IMR-90 (cell line): Measurements from ENCODE around the gene POLR2E. TPM values are rescaled to one million over a fixed set of nuclear protein-coding genes. Genes with fewer than 3 reads are reported as not detected.

ENCODE experiments used
- ATAC-seq: fragments of 200-7000 bp; cut with Tn5 transposase; 2 replicates; pipeline ENCODE4 v1.9.1; 2020; ENCODE audit warnings: low read depth, mild to moderate bottlenecking, moderate library complexity
- BruUV-seq: library from RNA; stranded (reverse); fragments of 400-500 nt; replicated peaks from 2 replicates; lab custom pipeline; 2021; lab: Mats Ljungman, UMichigan
- CTCF ChIA-PET: fragments of 300-600 bp; formaldehyde crosslinking; extraction: SDS; loops from one replicate; lab custom pipeline; 2021; ENCODE audit warnings: antibody characterized with exemption; lab: Yijun Ruan, JAX
- POLR2A ChIA-PET: fragments of 300-600 bp; sonication (Branson Sonifier 250); formaldehyde crosslinking; loops from one replicate; lab custom pipeline; 2022; ENCODE audit warnings: antibody characterized with exemption; ENCODE audit not compliant: unreplicated experiment; lab: Charles Lee
- DNase-seq: peaks from one replicate; pipeline ENCODE4 v3.0.0; 2013
- H2AFZ ChIP-seq: replicated peaks from 2 replicates; pipeline ENCODE3; 2013; ENCODE audit warnings: low read length, mild to moderate bottlenecking; ENCODE audit not compliant: poor library complexity
- H2AK5ac ChIP-seq: 2 replicates; pipeline ENCODE4 v1.6.1; 2013; ENCODE audit warnings: low read depth, low read length, inconsistent platforms
- H2AK9ac ChIP-seq: replicated peaks from 2 replicates; pipeline ENCODE3; 2013; ENCODE audit warnings: mild to moderate bottlenecking, low read depth, low read length, moderate library complexity; ENCODE audit not compliant: poor library complexity
- H2BK120ac ChIP-seq: 2 replicates; pipeline ENCODE4 v1.6.1; 2013; ENCODE audit warnings: low read depth, low read length, inconsistent platforms
- H2BK15ac ChIP-seq: 3 replicates; pipeline ENCODE4 v1.6.1; 2013; ENCODE audit warnings: low read depth, low read length, inconsistent platforms
- H2BK20ac ChIP-seq: 2 replicates; pipeline ENCODE4 v1.6.1; 2013; ENCODE audit warnings: low read depth, mild to moderate bottlenecking, inconsistent platforms, low read length, moderate library complexity
- H2BK5ac ChIP-seq: 2 replicates; pipeline ENCODE4 v1.6.1; 2013; ENCODE audit warnings: mild to moderate bottlenecking, low read depth, low read length, inconsistent platforms; ENCODE audit not compliant: poor library complexity, severe bottlenecking
- H3K14ac ChIP-seq: replicated peaks from 2 replicates; pipeline ENCODE4 v1.6.1; 2013; ENCODE audit warnings: low read depth, low read length, inconsistent platforms
- H3K18ac ChIP-seq: 2 replicates; pipeline ENCODE4 v1.6.1; 2013; ENCODE audit warnings: low read depth, low read length, control low read depth
- H3K23ac ChIP-seq: 2 replicates; pipeline ENCODE4 v1.6.1; 2013; ENCODE audit warnings: low read depth, low read length, inconsistent platforms
- H3K27ac ChIP-seq: 2 replicates; pipeline ENCODE4 v1.5.1; 2013; ENCODE audit warnings: mild to moderate bottlenecking, control low read depth, low read length; ENCODE audit not compliant: insufficient read depth
- H3K27me3 ChIP-seq: 2 replicates; pipeline ENCODE4 v1.6.1; 2013; ENCODE audit warnings: low read length; ENCODE audit not compliant: control insufficient read depth, insufficient read depth
- H3K36me3 ChIP-seq: 2 replicates; pipeline ENCODE4 v1.6.1; 2013; ENCODE audit warnings: low read length, mixed read lengths; ENCODE audit not compliant: control insufficient read depth, insufficient read depth
- H3K4ac ChIP-seq: 2 replicates; pipeline ENCODE4 v1.6.1; 2013; ENCODE audit warnings: low read depth, low read length, inconsistent platforms
- H3K4me1 ChIP-seq: 2 replicates; pipeline ENCODE4 v1.6.1; 2013; ENCODE audit warnings: low read length, mixed read lengths; ENCODE audit not compliant: control insufficient read depth, insufficient read depth
- H3K4me2 ChIP-seq: 2 replicates; pipeline ENCODE4 v1.6.1; 2013; ENCODE audit warnings: low read depth, mild to moderate bottlenecking, control low read depth, low read length, moderate library complexity
- H3K4me3 ChIP-seq: 2 replicates; pipeline ENCODE4 v1.5.1; 2013; ENCODE audit warnings: low read depth, mild to moderate bottlenecking, control low read depth, low read length, moderate library complexity; ENCODE audit not compliant: insufficient read depth
- H3K56ac ChIP-seq: 2 replicates; pipeline ENCODE4 v1.6.1; 2013; ENCODE audit warnings: low read length, inconsistent platforms; ENCODE audit not compliant: insufficient read depth; ENCODE audit errors: extremely low read depth
- H3K79me1 ChIP-seq, 2 experiments: 2 replicates each; pipeline ENCODE4 v1.6.1; 2013; ENCODE audit warnings: low read length in 2 of 2, inconsistent platforms in 1 of 2, low read depth in 1 of 2
- H3K9ac ChIP-seq: 2 replicates; pipeline ENCODE4 v1.6.1; 2013; ENCODE audit warnings: low read depth, low read length, control low read depth
- H3K9me1 ChIP-seq: 2 replicates; pipeline ENCODE4 v1.6.1; 2013; ENCODE audit warnings: low read length, inconsistent platforms; ENCODE audit not compliant: insufficient read depth
- H3K9me3 ChIP-seq: 2 replicates; pipeline ENCODE4 v1.6.1; 2013; ENCODE audit warnings: low read length; ENCODE audit not compliant: control insufficient read depth, insufficient read depth
- H4K20me1 ChIP-seq: 2 replicates; pipeline ENCODE4 v1.6.1; 2013; ENCODE audit warnings: low read length, inconsistent platforms; ENCODE audit not compliant: insufficient read depth
- H4K5ac ChIP-seq: 2 replicates; pipeline ENCODE4 v1.6.1; 2013; ENCODE audit warnings: mild to moderate bottlenecking, low read depth, low read length, control low read depth
- H4K8ac ChIP-seq, 2 experiments: 2 replicates each; pipeline ENCODE4 v1.6.1; 2013; ENCODE audit warnings: low read depth in 2 of 2, low read length in 2 of 2, control low read depth in 1 of 2, inconsistent platforms in 1 of 2
- H4K91ac ChIP-seq: 2 replicates; pipeline ENCODE4 v1.6.1; 2013; ENCODE audit warnings: low read depth, low read length, inconsistent platforms; ENCODE audit not compliant: insufficient read depth
- MXI1 ChIP-seq: IDR thresholded peaks from 2 replicates; pipeline ENCODE4 v1.6.1; 2012; ENCODE audit warnings: low read depth, mild to moderate bottlenecking, low read length, moderate library complexity, borderline replicate concordance
- RCOR1 ChIP-seq: IDR thresholded peaks from 2 replicates; pipeline ENCODE4 v1.6.1; 2012; ENCODE audit warnings: mild to moderate bottlenecking, low read length, improper control_type of control experiment; ENCODE audit not compliant: insufficient replicate concordance
- USF2 ChIP-seq: fragments of 150-350 bp; IDR thresholded peaks from 2 replicates; pipeline ENCODE4 v1.6.1; 2017; ENCODE audit warnings: mild to moderate bottlenecking, antibody characterized with exemption, low read length, low read depth
- WGBS, 2 experiments: methylation state at CpG; one replicate each; pipeline versions ENCODE4 v1.1.5 to v1.1.7; 2013; ENCODE audit warnings: missing lambda C conversion rate in 2 of 2; ENCODE audit not compliant: insufficient read length in 1 of 2; ENCODE audit errors: extremely low coverage in 2 of 2; 5-methylcytosine and 5-hydroxymethylcytosine counted together
- dilution Hi-C: fragments of 300-500 bp; cut with HindIII; formaldehyde crosslinking; loops from one replicate; pipeline ENCODE4 v1.14.3; 2018; ENCODE audit warnings: low sequenced_read_pairs; ENCODE audit not compliant: unreplicated experiment
- in situ Hi-C: fragments of 300-500 bp; cut with MboI; formaldehyde crosslinking; loops from 3 replicates; pipeline ENCODE4 v1.14.3; 2019; ENCODE audit warnings: low sequenced_read_pairs, inconsistent platforms, mixed read lengths
- intact Hi-C: fragments of 100-400 bp; cut with micrococcal nuclease; formaldehyde crosslinking; loops from 2 replicates; pipeline ENCODE4 v1.10.0; 2022
- polyA plus RNA-seq, 3 experiments: library from polyadenylated mRNA; depleted of rRNA; stranded (reverse); fragments of >200 nt; gene quantifications; 2 replicates each; pipeline ENCODE4 v1.2.3, GENCODE V29; 2012; ENCODE audit warnings: low replicate concordance in 1 of 3
- total RNA-seq: library from RNA; depleted of rRNA; stranded (reverse); fragments of >200 nt; gene quantifications from 2 replicates; pipeline ENCODE4 v1.2.3, GENCODE V29; 2012

Gene POLR2E
- total and polyA plus RNA-seq, 2 of the 4 experiments (the other 2 are of a cell fraction), result 294 to 391 TPM

GRCh38 chr19:1054102-1055027 lies 40.8 kb downstream of the POLR2E start:
- no peak overlapping the region for H3K27ac ChIP-seq
- DNase-seq (no peak), ATAC-seq (no peak)
- no peaks in the 10 kb centered on the region for H3K4me1 ChIP-seq
- H3K9me1 ChIP-seq, result no peaks in the 10 kb centered on the region
- no peak overlapping the region for H2BK20ac ChIP-seq
- H2BK5ac ChIP-seq, result no peak overlapping the region
- H2BK15ac ChIP-seq, result no peak overlapping the region
- no TSS peak for BruUV-seq
- dilution Hi-C loops (no loop called here), intact Hi-C loops (no loop called here), in situ Hi-C loops (no loop called here)
- peak overlapping the region; percentile 63 for H2AFZ ChIP-seq
- no peak overlapping the region for H3K23ac ChIP-seq
- H3K56ac ChIP-seq, result no peak overlapping the region
- no peak overlapping the region for H3K14ac ChIP-seq
- H3K36me3 ChIP-seq, result peaks cover 1% of the 10 kb centered on the region; the same call in 1 of the 2 replicates
- no peaks in the 10 kb centered on the region for H3K27me3 ChIP-seq
- no peaks in the 10 kb centered on the region for H4K20me1 ChIP-seq
- no peak overlapping the region for H3K18ac ChIP-seq
- peaks cover 42% of the 10 kb centered on the region for H3K9me3 ChIP-seq
- H3K79me1 ChIP-seq, result no peaks in the 10 kb centered on the region
- H3K4me3 ChIP-seq, result no peak overlapping the region
- no peak for TF ChIP-seq RCOR1
- no peak for TF ChIP-seq USF2
- no peak for TF ChIP-seq MXI1
- 94% methylated on average over 7 of the region's 28 CpGs; no CpG with 5 or more reads in 1 of the 2 experiments for WGBS, 2 experiments
- H4K8ac ChIP-seq, result no peak overlapping the region
- no peak overlapping the region for H2BK120ac ChIP-seq
- no peak overlapping the region for H4K5ac ChIP-seq
- H3K4me2 ChIP-seq, result no peak overlapping the region
- no peak overlapping the region for H4K91ac ChIP-seq
- no peak overlapping the region for H3K9ac ChIP-seq
- ChIA-PET POLR2A (no interaction called here), CTCF (interaction anchor here (0.8 to 1.2 kb wide), 2 partner anchors 11 kb away, joined by 3 read pairs; no protein-coding TSS in a partner anchor)
- H2AK9ac ChIP-seq, result no peak overlapping the region
- H2AK5ac ChIP-seq, result no peak overlapping the region
- no peak overlapping the region for H3K4ac ChIP-seq
